Stimulated activated CD8-positive, alpha-beta memory T cell treated with anti-CD3 and anti-CD28 coated beads, Interleukin-7, amount 100 ng/mL, for 48 hours (primary cell): ENCODE data around the gene PDPR.
"Not testable (repeated sequence)": the region's sequence is repeated elsewhere in the genome, so short reads cannot be mapped to it uniquely, and the experiment has no call there.

ENCODE experiments used
- DNase-seq, 2 donors: peaks; one replicate each; pipeline ENCODE4 v3.0.0-alpha.2; 2020; ENCODE audit warnings: low read depth in 1 of 2; ENCODE audit errors: extremely low read depth in 1 of 2

The PDPR gene

GRCh38 chr16:70113982-70114826 lies at the start of gene PDPR:
TSS of gene PDPR (plus strand) at chr16:70114332. CDS start at chr16:70120493, 6,161 bp downstream.
- peak; percentile 88 to 92 for DNase-seq

- DNase-seq: peak in 1 of 2 donors; percentile 57
Observed at GRCh38 chr16:70064841-70065370, 49.2 kb upstream of the PDPR start.

DNA sequence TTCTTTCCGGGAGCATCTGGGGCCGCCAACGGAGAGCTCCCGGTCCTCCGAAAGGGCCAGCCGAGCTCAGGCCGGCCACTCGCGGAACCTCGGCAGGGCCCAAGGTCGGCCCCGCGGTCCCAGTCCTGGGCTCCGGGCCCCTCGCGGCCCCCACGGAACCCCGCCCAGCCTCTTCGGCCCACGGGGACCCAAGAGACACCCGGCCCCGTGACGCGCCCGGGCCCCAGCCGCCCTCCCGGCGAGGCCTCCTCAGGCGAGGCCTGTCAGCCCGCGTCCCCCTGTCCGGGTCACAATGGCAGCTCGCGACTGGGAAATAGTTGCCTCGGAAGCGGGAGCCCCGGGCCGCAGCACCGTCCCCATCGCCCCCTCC lies 48.8 kb upstream of the PDPR start:
- DNase-seq: not testable (repeated sequence)

DNA sequence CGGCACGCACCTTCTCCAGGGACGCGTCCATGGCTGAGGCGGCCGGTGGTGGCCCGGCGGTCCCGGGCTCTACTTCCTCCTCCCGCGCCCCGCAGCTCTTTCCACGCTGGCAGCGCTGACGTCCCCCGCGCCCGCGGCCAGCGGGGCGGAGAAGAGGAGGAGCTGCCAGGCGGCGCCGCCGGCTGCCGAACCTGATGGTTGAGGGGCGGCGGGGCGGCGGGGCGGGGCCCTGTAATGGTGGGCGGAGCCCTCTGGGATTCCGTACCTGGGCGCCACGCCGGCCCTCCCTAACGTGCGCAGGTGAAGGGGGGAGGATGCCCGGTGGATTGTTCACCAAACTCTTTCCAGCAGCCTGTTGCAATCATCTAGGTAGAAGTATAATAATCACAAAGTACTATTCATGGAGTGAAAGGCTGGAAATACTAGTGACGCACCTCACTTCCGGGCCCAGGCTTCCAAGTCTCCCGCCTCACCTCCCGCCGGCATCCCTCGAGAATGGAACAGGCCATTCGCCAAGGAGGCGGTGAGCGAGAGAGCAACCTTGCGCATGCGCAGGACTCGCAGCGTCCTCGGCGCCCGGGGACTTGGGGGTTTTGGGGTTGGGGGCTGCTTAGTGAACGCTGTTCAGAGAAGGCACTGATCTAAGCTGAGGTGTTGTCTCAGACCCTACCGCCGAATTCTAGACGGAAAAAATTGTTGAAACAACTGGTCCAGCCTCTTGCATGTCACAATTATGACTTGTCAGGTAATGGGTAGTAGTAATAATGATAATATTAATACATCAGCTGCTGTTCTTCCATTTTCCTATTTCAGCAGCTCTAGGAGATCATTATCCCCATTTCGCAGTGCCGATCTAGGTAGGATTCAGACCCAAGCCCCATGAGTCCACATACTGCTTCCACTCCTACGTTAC lies 48.1 kb upstream of the PDPR start:
- peak; percentile 77 to 84 for DNase-seq

- DNase-seq: not testable (repeated sequence)
Observed at GRCh38 chr16:70066751-70067150, 47.4 kb upstream of the PDPR start.

- DNase-seq: not testable (repeated sequence)
Observed at GRCh38 chr16:70079081-70079480, 35.1 kb upstream of the PDPR start.

DNA sequence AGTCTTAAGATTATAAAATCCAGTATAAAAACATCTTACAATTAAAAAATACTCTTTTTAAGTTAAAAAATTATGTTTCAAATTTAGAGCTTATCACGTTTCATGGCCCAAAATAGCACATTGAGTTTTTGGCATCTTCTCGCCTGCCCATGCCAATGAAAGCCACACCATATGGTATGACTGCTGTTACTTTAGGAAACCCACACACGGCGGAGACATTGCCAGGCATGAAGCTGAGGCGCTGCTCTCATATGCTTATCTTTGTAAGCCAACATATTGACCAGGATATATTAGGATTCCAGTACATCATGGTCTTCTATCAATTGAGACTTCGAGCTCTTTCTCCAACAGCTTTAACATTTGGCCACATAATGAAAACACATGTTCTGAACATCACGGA lies 32.9 kb upstream of the PDPR start:
- DNase-seq: not testable (repeated sequence)

GRCh38 chr16:70083931-70084330 lies 30.2 kb upstream of the PDPR start:
- DNase-seq: not testable (repeated sequence)

- DNase-seq: not testable (repeated sequence)
Observed at GRCh38 chr16:70088160-70088559, 26.0 kb upstream of the PDPR start.

DNA sequence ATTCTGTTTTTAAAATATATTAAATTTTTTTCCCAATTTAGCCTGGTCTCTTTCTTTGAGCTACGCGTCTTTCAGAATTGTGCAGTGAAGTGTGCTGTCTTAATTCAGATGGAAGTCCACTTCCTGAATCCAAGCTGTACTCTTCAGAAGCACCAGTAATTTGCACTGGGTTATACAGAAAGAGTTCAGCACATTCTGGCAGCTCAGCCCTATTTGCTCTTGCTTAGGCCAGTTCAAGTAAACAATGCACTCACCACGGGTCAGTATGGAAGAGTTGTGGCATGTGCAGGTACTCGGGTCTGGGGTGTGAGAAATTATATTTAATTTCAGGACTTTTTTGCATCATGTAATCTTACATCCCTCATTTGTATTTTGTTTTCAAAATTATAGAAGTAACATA lies 25.3 kb upstream of the PDPR start:
- DNase-seq: not testable (repeated sequence)

DNA sequence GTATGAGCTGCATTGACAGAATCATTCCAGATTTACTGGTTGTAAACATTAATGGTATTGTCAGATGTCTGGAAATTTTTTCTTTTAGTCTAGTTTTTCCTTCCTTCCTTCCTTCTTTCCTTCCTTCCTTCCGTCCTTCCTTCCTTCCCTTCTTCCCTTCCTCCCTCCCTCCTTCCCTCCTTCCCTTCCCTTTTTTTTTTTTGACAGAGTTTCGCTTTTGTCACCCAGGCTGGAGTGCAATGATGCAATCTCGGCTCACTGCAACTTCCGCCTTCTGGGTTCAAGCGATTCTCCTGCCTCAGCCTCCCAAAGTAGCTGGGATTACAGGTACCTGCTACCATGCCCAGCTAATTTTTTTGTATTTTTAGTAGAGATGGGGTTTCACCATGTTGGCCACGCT lies 24.8 kb upstream of the PDPR start:
- not testable (repeated sequence) for DNase-seq

DNA sequence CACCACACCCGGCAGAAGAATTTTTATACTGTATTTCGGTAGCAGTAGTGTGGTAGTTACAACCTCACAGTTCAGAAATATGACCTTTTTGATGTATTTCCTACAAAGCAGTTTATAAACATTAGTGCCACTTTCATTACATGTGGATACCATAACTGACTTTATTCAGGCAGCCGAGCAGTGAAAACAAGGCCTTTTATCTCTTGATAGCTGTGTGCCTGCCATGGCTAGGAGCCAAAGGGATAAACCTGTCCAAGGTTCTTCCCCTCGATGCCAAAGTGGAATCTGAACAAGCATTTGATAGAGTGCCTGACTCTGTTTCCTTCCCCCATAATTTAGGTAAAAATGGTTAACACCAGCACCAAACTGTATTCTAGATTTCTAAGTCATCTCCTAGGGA lies 23.0 kb upstream of the PDPR start:
- not testable (repeated sequence) for DNase-seq

DNA sequence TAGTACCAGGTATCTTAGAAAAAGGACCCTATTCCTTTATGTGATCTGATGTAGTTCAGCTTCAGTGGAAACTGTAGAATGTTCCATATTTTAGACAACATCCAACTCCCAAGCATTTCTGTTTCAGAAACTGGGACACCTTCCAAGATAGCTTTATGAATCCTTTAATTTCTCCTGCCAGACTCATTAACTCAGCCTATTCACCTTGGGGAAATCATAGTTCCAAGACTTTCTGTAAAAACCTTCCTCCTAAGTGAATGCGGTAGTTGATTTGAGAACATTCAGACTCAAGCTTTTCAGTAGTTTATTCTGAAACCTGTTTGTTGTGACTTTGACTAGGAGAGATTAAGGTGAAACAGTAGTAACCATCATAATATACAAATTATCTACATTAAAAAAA lies 20.0 kb upstream of the PDPR start:
- not testable (repeated sequence) for DNase-seq

- DNase-seq: not testable (repeated sequence)
Observed at GRCh38 chr16:70109583-70110279, 4.4 kb upstream of the PDPR start.

GRCh38 chr16:70112162-70112561 lies 2.0 kb upstream of the PDPR start:
- DNase-seq: not testable (repeated sequence)

GRCh38 chr16:70113599-70113981 lies 542 bp upstream of the PDPR start:
- DNase-seq: not testable (repeated sequence)

DNA sequence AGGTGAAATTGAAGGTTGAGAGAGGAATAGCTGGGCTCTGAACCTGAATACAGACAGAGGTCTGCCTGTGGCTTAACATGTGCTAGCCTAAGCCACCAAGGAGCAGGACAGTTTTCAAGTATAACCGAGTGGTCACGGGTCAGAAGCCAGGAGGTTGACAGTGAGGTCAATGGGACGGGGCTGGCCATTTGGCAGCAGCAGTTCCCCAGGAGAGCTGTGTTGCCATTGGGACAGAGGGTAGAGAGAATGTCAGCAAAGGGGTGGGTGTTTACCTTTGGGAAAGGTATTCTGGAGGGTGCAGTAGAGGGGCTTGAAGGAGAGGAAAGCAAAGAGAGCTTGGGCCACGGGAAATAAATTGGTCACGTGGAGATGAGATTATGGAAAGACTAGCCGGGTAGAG lies 4.2 kb downstream of the PDPR start:
- not testable (repeated sequence) for DNase-seq

DNA sequence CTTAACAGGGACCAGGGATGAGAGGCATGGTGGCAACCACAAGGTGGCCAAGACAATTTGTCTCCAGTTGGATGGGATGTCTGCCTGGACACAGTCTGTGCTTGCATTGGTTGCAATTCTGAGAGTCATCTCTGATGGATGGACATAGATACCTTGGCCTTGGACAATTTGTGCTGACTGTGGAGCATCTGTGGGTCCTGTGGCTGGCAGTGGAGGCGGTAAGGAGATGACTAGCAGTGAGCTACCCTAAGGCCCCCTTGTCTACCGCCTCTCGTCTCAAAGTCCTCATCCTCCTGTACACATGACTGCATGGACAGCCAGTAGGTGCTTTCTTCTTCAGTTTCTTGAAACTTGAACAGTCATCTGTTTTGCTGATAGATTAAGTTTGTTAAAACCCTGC lies 4.6 kb downstream of the PDPR start:
- not testable (repeated sequence) for DNase-seq

- DNase-seq: not testable (repeated sequence)
Observed at GRCh38 chr16:70120398-70120797, 6.3 kb downstream of the PDPR start.

GRCh38 chr16:70123822-70124221 lies 9.7 kb downstream of the PDPR start:
- not testable (repeated sequence) for DNase-seq

DNA sequence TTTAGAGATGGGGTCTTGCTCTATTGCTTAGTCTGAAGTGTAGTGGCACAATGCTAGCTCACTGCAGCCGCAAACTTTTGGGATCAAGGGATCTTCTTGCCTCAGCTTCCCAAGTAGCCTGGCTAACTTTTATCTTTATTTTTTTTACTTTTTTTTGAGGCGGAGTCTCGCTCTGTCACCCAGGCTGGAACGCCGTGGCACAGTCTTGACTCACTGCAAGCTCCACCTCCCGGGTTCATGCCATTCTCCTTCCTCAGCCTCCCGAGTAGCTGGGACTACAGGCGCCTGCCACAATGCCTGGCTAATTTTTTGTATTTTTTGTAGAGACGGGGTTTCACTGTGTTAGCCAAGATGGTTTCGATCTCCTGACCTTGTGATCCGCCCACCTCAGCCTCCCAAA lies 12.1 kb downstream of the PDPR start:
- not testable (repeated sequence) for DNase-seq
